ENCODE measurements around the gene SMC2. TPM values are rescaled to one million over a fixed set of nuclear protein-coding genes. Genes with fewer than 3 reads are reported as not detected.

Gene SMC2
- total RNA-seq, 1 donor from 2014 or later: 28.2 TPM

- no peak for DNase-seq (ENCODE audit: low spot score, unreplicated experiment)
- no peaks in the 10 kb centered on the region for H3K4me1 Mint-ChIP-seq (ENCODE audit: low read depth)
- TF ChIP-seq CTCF (IDR thresholded peaks at IDR 0.05; ENCODE audit: unreplicated experiment): no peak
- H3K36me3 Mint-ChIP-seq (ENCODE audit: insufficient read depth): peaks cover 17% of the 10 kb centered on the region
- no peak overlapping the region for H3K27ac Mint-ChIP-seq
- no peak overlapping the region for H3K4me3 Mint-ChIP-seq (ENCODE audit: low read depth)
- H3K9me3 Mint-ChIP-seq (ENCODE audit: low read depth): no peaks in the 10 kb centered on the region
- no peaks in the 10 kb centered on the region for H3K27me3 Mint-ChIP-seq
Observed at GRCh38 chr9:104118916-104119315, 24.8 kb downstream of the SMC2 start.

- DNase-seq (ENCODE audit: low spot score, unreplicated experiment): no peak
- no peaks in the 10 kb centered on the region for H3K27me3 Mint-ChIP-seq
- peaks cover 16% of the 10 kb centered on the region for H3K36me3 Mint-ChIP-seq (ENCODE audit: insufficient read depth)
- no peak overlapping the region for H3K4me3 Mint-ChIP-seq (ENCODE audit: low read depth)
- no peak for TF ChIP-seq CTCF (IDR thresholded peaks at IDR 0.05; ENCODE audit: unreplicated experiment)
- no peaks in the 10 kb centered on the region for H3K9me3 Mint-ChIP-seq (ENCODE audit: low read depth)
- no peak overlapping the region for H3K27ac Mint-ChIP-seq
- no peaks in the 10 kb centered on the region for H3K4me1 Mint-ChIP-seq (ENCODE audit: low read depth)
Observed at GRCh38 chr9:104121022-104121421, 26.9 kb downstream of the SMC2 start.

- Mint-ChIP-seq H3K36me3 (ENCODE audit: insufficient read depth) (peaks cover 27% of the 10 kb centered on the region), H3K4me1 (ENCODE audit: low read depth) (no peaks in the 10 kb centered on the region), H3K27me3 (no peaks in the 10 kb centered on the region), H3K4me3 (ENCODE audit: low read depth) (no peak overlapping the region), H3K9me3 (ENCODE audit: low read depth) (no peaks in the 10 kb centered on the region), H3K27ac (no peak overlapping the region)
- no peak for DNase-seq (ENCODE audit: low spot score, unreplicated experiment)
- no peak for TF ChIP-seq CTCF (IDR thresholded peaks at IDR 0.05; ENCODE audit: unreplicated experiment)
Observed at GRCh38 chr9:104138243-104138868, 44.2 kb downstream of the SMC2 start.

- Mint-ChIP-seq H3K27me3 (no peaks in the 10 kb centered on the region), H3K9me3 (ENCODE audit: low read depth) (no peaks in the 10 kb centered on the region), H3K36me3 (ENCODE audit: insufficient read depth) (peaks cover 9% of the 10 kb centered on the region), H3K4me3 (ENCODE audit: low read depth) (no peak overlapping the region), H3K4me1 (ENCODE audit: low read depth) (no peaks in the 10 kb centered on the region), H3K27ac (no peak overlapping the region)
- no peak for DNase-seq (ENCODE audit: low spot score, unreplicated experiment)
- no peak for TF ChIP-seq CTCF (IDR thresholded peaks at IDR 0.05; ENCODE audit: unreplicated experiment)
Observed at GRCh38 chr9:104142799-104143549, 48.9 kb downstream of the SMC2 start.

- TF ChIP-seq CTCF (IDR thresholded peaks at IDR 0.05; ENCODE audit: unreplicated experiment): no peak
Observed at GRCh38 chr9:104143550-104143910, 49.4 kb downstream of the SMC2 start.

More at GRCh38 chr9:104143550-104143910, 49.4 kb downstream of the SMC2 start:
- DNase-seq (ENCODE audit: low spot score, unreplicated experiment): no peak
- Mint-ChIP-seq H3K27ac (no peak overlapping the region), H3K4me3 (ENCODE audit: low read depth) (no peak overlapping the region), H3K36me3 (ENCODE audit: insufficient read depth) (peaks cover 9% of the 10 kb centered on the region), H3K27me3 (no peaks in the 10 kb centered on the region), H3K9me3 (ENCODE audit: low read depth) (no peaks in the 10 kb centered on the region), H3K4me1 (ENCODE audit: low read depth) (no peaks in the 10 kb centered on the region)
